NCI-H1417 (cell line): ENCODE results near the gene AQP9.

Experiments
- DNase-seq, 3 experiments: peaks; one replicate each; lab custom pipeline; 2025; lab: John Stamatoyannopoulos, UW

Gene AQP9

DNA sequence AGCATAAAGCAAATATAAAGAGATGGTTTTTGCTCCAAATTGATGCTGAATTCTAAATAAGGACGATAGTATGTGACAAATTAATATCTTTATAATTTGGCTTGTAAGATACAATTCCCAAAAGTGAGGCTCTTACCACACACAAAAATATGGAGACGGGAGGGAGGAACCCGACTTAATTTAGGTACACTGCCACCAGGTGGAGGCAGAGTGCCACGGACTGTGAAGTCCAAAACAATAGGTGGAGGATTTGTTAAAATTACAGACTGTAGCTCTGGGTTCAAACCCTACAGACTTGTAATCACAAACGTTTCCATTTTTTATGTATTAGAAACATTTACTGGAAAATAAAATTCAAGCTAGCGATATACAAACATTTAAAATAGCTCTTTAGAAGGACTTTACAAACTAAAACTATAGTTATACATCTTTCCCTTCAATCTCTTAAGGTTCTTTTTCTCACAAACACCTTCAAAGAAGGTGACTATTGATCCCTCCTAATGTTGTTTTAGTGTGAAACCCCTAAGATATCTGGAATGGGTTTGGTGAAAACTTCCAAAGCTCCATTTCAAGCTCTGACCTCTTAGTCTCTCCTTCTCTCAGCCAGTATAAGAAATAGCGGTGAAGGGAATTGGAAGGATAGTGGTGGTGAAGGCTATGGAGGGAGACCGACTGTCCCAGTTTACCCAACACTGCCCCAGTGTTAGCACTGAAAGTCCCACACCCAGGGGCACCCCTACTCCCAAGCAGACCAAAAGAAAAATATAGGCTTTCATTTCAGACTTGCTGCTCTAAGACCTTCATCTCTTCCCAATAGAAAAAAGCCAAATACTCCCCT, 89.7 kb downstream of the AQP9 start:
- DNase-seq = peak; percentile 72 to 92 (median 76)

DNA sequence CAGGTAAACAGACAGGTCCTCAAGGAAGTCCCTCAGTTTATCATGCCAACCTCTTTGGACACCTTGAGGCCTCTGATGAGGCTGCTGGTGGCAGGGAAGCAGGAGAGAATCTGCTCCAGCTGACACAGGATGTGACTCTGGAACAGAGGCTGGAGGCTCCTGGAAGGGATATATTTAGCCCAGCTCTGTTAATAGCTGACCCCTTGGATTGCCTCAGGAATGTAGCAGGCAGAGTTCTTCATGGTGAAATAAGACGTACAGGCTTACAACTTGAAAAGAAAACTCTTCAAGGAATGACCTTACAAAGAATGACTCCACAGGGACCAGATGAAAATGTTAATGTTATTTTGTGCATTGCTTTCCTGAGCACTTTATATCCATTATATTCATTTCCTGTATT, 90.5 kb downstream of the AQP9 start:
- peak in 2 of 3 experiments; percentile 24 to 43 for DNase-seq

DNA sequence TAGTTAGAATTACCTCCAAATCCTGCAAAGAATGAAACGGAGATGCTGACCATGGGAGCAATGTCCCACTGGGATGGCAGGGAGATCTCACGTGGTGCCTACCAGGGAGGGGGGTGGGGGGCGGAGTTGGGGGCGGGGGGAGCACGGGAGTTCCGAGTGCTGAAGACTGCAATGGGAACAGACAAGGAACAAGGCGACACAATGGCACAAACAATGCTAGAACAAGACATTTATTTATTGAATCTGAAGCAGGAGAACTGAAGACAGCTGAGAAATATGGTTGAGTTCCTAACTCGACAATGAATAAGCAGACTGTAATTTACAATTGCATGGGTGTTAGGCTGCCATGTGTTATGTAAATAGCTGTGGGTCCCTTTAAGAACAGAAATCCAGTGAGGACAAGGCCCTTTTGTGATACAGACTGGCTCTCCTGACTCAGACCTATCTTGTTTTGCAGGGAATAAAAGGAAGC, 91.2 kb downstream of the AQP9 start:
- DNase-seq = peak in 1 of 3 experiments; percentile 13

DNA sequence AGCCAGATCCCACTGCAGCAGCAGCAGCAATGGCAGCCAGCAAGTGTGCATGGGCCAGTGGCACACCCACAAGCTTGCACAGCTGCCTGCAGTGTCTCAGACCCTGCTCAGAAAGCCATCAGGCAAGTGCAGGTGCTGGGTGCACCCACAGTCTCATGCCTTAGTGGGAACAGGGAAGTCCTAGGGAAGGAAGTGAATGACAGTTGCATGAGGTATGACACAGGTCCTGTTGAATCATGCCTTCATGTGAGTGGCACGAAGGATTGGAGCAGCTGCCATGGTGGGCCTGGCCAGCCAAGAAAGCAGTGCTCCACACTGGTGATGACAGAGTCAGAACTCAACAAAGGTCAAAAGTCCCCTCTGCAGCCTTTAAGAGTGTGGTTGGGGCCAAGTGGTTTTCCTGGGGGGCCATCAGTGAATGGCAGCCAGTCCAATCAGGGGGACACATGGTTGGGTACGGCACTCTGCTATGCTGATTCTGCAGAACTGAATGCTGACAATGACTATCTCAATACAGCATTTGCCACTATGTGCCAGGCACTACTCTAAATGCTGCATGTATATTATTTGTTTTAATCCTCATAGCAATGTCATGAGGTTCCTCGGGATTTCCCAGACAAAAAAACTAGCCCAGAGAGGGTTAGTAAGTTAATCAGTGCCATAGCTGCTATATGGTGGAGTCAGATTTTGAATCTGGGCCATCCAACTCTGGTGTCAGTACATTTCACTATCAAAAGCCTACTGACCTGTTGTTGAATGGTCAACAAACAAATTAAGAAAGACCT, 94.3 kb downstream of the AQP9 start:
- DNase-seq = no peak

DNA sequence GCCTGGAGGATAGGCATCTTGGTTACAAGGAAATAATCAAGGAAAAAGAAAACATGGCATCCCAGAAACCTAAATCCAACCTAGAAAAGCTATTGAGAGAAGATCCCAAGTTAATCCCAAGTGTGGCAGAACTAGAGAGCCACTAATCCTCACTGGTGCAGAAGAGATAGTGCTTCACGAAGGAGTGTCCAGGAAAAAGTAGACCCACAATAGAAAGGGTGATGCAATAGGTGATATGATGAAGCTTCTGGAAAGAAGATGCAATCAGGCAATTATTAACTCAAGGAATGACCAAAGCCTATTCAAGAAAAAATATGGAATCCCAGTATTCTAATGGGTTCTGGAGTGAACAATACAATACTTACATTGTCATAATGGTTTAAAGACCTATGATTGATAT, 95.2 kb downstream of the AQP9 start:
- no peak for DNase-seq
